Testis (tissue), 3 donors: ENCODE data around the gene EPN3. TPM values are rescaled to one million over a fixed set of nuclear protein-coding genes. Genes with fewer than 3 reads are reported as not detected.

ENCODE experiments used
- DNase-seq: peaks from one replicate; pipeline ENCODE4 v3.0.0-alpha.2; 2019
- H3K27ac ChIP-seq, 2 donors: fragments of 200-600 bp; sonication (generic); one replicate each; pipeline ENCODE4 v1.5.1; 2019
- H3K27me3 ChIP-seq: fragments of 200-600 bp; sonication (generic); one replicate; pipeline ENCODE4 v1.5.1; 2019
- H3K36me3 ChIP-seq: fragments of 200-600 bp; sonication (generic); one replicate; pipeline ENCODE4 v1.5.1; 2017; ENCODE audit warnings: low read depth; ENCODE audit errors: missing control alignments
- H3K4me1 ChIP-seq: fragments of 200-600 bp; sonication (generic); one replicate; pipeline ENCODE4 v1.5.1; 2019
- H3K4me3 ChIP-seq, 2 donors: fragments of 200-600 bp; sonication (generic); one replicate each; pipeline ENCODE4 v1.5.1; 2017 to 2019
- H3K9me3 ChIP-seq: fragments of 200-600 bp; sonication (generic); one replicate; pipeline ENCODE4 v1.5.1; 2017
- POLR2A ChIP-seq: fragments of 450-650 bp; IDR thresholded peaks from one replicate; pipeline ENCODE4 v1.6.1; 2017; ENCODE audit warnings: antibody characterized with exemption, mild to moderate bottlenecking, moderate library complexity
- WGBS, 2 donors: methylation state at CpG; one replicate each; pipeline ENCODE4 v1.1.5; 2018; 5-methylcytosine and 5-hydroxymethylcytosine counted together
- intact Hi-C: fragments of 100-400 bp; cut with DNase I; formaldehyde crosslinking; loops from one replicate; pipeline ENCODE4 v1.15.1; 2023; ENCODE audit warnings: low total_unique reads
- polyA plus RNA-seq: library from polyadenylated mRNA; stranded (reverse); fragments of 350-450 nt; fragmentation: Illumina TruSeq; extraction: RNeasy Lipid Tissue Mini Kit (QIAGEN cat#74804); gene quantifications from one replicate; pipeline ENCODE4 v1.2.3, GENCODE V29; 2014; ENCODE audit warnings: low read depth, low replicate concordance; ENCODE audit not compliant: insufficient read depth
- total RNA-seq, 2 donors: library from RNA; depleted of rRNA; stranded (reverse); fragments of >200 nt; gene quantifications; one replicate each; pipeline ENCODE4 v1.2.3, GENCODE V29; 2016
- TF ChIP-seq, protein P1 (sequence below), 3 experiments: fragments of 450-650 bp in 2 of 3; fragments of 200-600 bp in 1 of 3; sonication (generic) in 1 of 3; IDR thresholded peaks; one replicate each; pipeline ENCODE4 v1.5.1; 2016 to 2019; ENCODE audit warnings: antibody characterized with exemption in 3 of 3, mild to moderate bottlenecking in 2 of 3, moderate library complexity in 1 of 3

Gene EPN3
- total and polyA plus RNA-seq, 3 donors from 2014 or later: 4.9 to 6.3 (median 6.3) TPM

DNA sequence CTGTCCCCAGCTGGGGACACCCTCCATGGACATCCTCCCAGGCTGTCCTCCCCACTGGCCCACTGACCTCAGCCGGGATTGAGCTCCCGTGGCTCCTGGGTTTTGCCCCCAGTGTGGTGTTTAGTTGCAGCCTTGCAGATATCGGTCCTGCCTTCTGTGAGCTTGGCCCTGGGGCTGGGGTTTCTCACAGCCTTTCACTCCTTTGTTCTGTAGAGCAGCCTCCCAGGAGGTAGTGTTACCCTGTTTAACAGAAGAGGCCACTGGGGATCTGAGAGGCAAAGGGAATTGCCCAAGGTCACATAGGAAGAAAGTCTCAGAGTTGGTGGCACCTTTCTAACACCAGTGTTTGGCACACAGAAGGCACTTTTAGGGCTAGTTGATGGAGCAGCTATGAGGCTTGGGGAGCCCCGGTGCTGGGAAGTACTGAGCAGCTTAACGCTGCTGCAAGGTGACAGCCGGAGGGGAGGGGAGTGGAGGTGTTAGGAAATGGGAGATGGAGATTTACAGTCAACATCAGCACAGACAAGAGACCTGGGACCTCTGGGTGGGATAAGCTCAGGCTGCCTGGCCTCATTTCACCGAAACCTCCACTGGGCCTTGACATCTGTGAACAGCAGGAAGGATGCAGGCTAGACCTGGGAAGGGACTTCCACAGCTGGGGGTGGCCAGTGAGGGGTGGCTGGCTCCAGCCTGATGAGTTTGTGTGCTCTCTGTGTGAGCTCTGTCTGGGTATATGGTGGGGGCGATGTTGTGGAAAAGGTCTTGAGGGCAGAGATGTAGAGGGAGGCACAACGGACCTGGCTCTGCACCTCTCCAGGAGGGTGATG, 54.1 kb downstream of the EPN3 start:
- Histone ChIP-seq H3K4me1 (peaks cover 29% of the 10 kb centered on the region), H3K27ac (no peak overlapping the region)

DNA sequence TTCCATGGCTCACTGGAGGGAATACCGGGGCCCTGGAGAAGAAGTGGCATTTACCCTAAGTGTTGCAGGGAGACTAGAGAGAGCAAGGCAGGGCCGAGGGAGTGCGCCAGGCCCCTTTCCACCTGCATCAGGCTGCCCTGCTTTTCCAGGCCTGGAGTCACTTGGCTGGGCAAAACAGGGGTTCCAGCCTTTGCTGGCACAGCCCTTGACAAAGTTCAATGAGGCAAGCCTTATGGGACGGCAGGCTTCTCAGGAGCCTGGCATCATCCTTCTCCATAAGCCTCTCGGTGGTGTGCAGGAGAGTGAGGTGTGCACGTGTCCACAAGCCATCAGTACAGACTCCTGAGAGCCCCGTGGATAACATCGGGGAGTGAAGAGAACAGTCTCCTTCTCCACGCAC, 55.0 kb downstream of the EPN3 start:
- H3K27ac ChIP-seq: peak overlapping the region in 1 of 2 donors; percentile 10
- 62 to 82% methylated on average over 7 to 9 of the region's 9 CpGs for WGBS, 2 donors
- TF ChIP-seq, protein P1, sequence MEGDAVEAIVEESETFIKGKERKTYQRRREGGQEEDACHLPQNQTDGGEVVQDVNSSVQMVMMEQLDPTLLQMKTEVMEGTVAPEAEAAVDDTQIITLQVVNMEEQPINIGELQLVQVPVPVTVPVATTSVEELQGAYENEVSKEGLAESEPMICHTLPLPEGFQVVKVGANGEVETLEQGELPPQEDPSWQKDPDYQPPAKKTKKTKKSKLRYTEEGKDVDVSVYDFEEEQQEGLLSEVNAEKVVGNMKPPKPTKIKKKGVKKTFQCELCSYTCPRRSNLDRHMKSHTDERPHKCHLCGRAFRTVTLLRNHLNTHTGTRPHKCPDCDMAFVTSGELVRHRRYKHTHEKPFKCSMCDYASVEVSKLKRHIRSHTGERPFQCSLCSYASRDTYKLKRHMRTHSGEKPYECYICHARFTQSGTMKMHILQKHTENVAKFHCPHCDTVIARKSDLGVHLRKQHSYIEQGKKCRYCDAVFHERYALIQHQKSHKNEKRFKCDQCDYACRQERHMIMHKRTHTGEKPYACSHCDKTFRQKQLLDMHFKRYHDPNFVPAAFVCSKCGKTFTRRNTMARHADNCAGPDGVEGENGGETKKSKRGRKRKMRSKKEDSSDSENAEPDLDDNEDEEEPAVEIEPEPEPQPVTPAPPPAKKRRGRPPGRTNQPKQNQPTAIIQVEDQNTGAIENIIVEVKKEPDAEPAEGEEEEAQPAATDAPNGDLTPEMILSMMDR (IDR thresholded peaks at IDR 0.05): no peak
- TF ChIP-seq POLR2A: no peak
- H3K27me3 ChIP-seq: no peaks in the 10 kb centered on the region
- H3K4me1 ChIP-seq: peaks cover 29% of the 10 kb centered on the region
- no peak overlapping the region for H3K4me3 ChIP-seq
- H3K9me3 ChIP-seq: no peaks in the 10 kb centered on the region
- intact Hi-C loops: no loop called here
- no peaks in the 10 kb centered on the region for H3K36me3 ChIP-seq
- DNase-seq: no peak

More for the DNA sequence above, 54.1 kb downstream of the EPN3 start:
- Histone ChIP-seq H3K9me3 (no peaks in the 10 kb centered on the region), H3K4me3 (no peak overlapping the region), H3K27me3 (no peaks in the 10 kb centered on the region), H3K36me3 (no peaks in the 10 kb centered on the region)
- no peak for DNase-seq
- WGBS, 2 donors: 79 to 82% methylated on average over 9 of the region's 9 CpGs
- intact Hi-C loops: no loop called here
- no peak for TF ChIP-seq POLR2A
- TF ChIP-seq, protein P1 (IDR thresholded peaks at IDR 0.05): no peak

DNA sequence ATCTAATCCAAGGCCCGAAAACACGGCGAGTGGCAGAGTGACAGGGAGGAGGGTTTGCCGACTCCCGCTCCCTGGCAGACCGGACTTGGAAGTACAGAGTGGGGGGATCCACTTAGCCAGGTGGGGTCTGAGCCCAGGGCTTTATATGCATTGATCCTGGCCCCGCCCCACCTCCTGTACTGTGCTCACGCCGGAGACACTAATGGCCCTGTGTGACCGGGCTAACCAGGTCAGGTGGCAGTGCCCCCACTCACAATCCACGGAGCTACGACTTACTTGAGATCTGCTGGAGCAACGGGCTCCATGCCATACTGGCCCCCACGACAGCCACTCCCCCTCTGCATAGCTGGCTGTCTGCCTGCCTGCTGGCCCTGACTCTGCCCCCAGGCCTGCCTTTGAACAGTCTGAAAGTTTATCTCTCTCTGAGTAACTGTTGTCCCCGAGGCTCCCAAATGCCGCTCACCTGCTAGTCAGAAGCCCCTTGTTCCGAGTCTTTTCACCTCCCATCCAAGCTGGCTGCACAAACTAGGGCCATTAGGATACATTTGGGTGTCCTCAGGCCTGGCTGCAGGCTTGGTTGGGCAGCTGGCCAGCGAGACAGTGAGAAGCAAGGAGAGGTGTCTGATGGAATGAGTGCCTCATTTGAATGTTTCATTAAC, 56.0 kb downstream of the EPN3 start:
- no peaks in the 10 kb centered on the region for H3K27me3 ChIP-seq
- DNase-seq: peak; percentile 76
- no peaks in the 10 kb centered on the region for H3K36me3 ChIP-seq
- H3K9me3 ChIP-seq: no peaks in the 10 kb centered on the region
- peak overlapping the region in 1 of 2 donors; percentile 31 for H3K27ac ChIP-seq
- no peak for TF ChIP-seq POLR2A
- TF ChIP-seq, protein P1 (IDR thresholded peaks at IDR 0.05): no peak
- H3K4me3 ChIP-seq: no peak overlapping the region
- peaks cover 29% of the 10 kb centered on the region for H3K4me1 ChIP-seq
- intact Hi-C loops: no loop called here
- WGBS, 2 donors: 39 to 44% methylated on average over 8 to 18 of the region's 18 CpGs

DNA sequence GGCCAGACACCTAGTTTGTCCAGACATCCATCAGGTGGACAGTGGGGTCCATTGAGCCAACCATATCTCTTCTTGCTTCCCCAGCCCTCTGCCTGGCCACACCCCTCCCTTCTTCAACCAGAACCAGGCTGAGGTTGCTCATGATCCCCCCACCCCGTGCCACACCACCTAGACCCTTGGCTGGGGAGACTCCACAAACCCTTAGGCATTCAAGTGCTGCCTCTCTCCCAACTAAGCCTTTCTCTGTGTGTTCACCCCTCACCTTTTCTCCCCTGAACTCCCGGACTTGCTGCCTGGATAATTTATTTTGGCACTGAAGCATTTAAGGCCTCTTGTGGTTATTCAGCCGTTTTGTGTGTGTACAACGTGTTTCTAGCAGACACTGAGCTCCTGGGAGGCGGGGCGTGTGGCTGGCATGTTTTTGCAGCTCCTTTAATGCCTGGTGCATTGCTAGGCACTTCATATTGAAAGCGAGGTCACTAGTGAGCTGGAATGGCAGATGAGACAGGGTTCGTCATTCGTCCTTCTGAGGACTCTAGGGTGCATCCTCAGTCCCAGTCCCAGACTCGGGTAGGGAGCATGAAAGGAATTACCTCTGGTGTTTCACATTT, 56.7 kb downstream of the EPN3 start:
- Histone ChIP-seq H3K27ac (peak overlapping the region in 1 of 2 donors; percentile 31), H3K4me1 (peaks cover 29% of the 10 kb centered on the region), H3K4me3 (no peak overlapping the region), H3K9me3 (no peaks in the 10 kb centered on the region), H3K36me3 (no peaks in the 10 kb centered on the region), H3K27me3 (no peaks in the 10 kb centered on the region)
- no peak for TF ChIP-seq POLR2A
- TF ChIP-seq, protein P1 (IDR thresholded peaks at IDR 0.05): no peak
- intact Hi-C loops: no loop called here
- peak; percentile 55 for DNase-seq
- 27 to 44% methylated on average over 10 of the region's 10 CpGs for WGBS, 2 donors
